Lower leg skin (tissue), 4 donors: ENCODE results near the gene TLCD4. TPM values are rescaled to one million over a fixed set of nuclear protein-coding genes. Genes with fewer than 3 reads are reported as not detected.

ENCODE experiments used
- DNase-seq, 2 donors: peaks; one replicate each; pipeline ENCODE4 v3.0.0-alpha.2; 2019; ENCODE audit warnings: low spot score in 2 of 2
- H3K4me3 ChIP-seq: fragments of 200-600 bp; sonication (generic); 2 replicates; pipeline ENCODE4 v1.5.1; 2017; ENCODE audit warnings: mild to moderate bottlenecking, low read depth; ENCODE audit not compliant: poor library complexity, severe bottlenecking
- POLR2A ChIP-seq, 2 donors: fragments of 450-650 bp; IDR thresholded peaks; one replicate each; pipeline ENCODE4 v1.6.1; 2016 to 2017; ENCODE audit warnings: antibody characterized with exemption in 2 of 2, mild to moderate bottlenecking in 1 of 2, moderate library complexity in 1 of 2
- WGBS, 2 donors: methylation state at CpG; one replicate each; pipeline ENCODE4 v1.1.5; 2018; 5-methylcytosine and 5-hydroxymethylcytosine counted together
- intact Hi-C: fragments of 100-400 bp; cut with DNase I; formaldehyde crosslinking; loops from one replicate; pipeline ENCODE4 v1.15.0; 2023; ENCODE audit warnings: low total_unique reads
- total RNA-seq, 4 donors: library from RNA; depleted of rRNA; stranded (reverse); fragments of >200 nt; gene quantifications; one replicate each; pipeline ENCODE4 v1.1.0, GENCODE V29; 2016
- TF ChIP-seq, protein P1 (sequence below), 3 donors: fragments of 450-650 bp; IDR thresholded peaks; one replicate each; pipeline ENCODE4 v1.5.1; 2016; ENCODE audit warnings: antibody characterized with exemption in 3 of 3, mild to moderate bottlenecking in 3 of 3, moderate library complexity in 2 of 3

TLCD4 gene
- total RNA-seq, 4 donors from 2014 or later = 2.9 to 9.0 (median 4.9) TPM

DNA sequence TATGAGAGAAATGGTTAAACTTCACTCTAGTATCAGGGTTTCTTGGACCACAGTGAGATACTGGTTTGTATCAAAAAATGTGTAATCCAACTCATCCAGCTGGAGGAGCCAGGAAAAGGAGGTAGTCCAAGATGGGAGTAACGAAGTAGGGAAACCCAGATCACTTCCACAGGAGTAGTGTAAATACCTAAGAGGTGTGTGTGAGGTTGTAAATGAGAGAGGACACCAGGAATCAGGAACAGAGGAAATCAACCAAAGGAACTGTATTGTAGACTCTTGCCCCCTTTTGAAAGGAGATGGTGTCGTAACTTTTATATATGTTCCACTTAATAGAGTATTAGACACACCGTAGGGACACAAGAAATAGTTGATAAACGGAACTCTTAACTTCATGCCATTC lies 19.7 kb upstream of the TLCD4 start:
- intact Hi-C loops = no loop called here
- DNase-seq = no peak
- TF ChIP-seq, protein P1, sequence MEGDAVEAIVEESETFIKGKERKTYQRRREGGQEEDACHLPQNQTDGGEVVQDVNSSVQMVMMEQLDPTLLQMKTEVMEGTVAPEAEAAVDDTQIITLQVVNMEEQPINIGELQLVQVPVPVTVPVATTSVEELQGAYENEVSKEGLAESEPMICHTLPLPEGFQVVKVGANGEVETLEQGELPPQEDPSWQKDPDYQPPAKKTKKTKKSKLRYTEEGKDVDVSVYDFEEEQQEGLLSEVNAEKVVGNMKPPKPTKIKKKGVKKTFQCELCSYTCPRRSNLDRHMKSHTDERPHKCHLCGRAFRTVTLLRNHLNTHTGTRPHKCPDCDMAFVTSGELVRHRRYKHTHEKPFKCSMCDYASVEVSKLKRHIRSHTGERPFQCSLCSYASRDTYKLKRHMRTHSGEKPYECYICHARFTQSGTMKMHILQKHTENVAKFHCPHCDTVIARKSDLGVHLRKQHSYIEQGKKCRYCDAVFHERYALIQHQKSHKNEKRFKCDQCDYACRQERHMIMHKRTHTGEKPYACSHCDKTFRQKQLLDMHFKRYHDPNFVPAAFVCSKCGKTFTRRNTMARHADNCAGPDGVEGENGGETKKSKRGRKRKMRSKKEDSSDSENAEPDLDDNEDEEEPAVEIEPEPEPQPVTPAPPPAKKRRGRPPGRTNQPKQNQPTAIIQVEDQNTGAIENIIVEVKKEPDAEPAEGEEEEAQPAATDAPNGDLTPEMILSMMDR (IDR thresholded peaks at IDR 0.05) = no peak
- no peak for TF ChIP-seq POLR2A (IDR thresholded peaks at IDR 0.05)
- 86 to 91% methylated on average over 4 of the region's 4 CpGs for WGBS, 2 donors
- no peak overlapping the region for H3K4me3 ChIP-seq

DNA sequence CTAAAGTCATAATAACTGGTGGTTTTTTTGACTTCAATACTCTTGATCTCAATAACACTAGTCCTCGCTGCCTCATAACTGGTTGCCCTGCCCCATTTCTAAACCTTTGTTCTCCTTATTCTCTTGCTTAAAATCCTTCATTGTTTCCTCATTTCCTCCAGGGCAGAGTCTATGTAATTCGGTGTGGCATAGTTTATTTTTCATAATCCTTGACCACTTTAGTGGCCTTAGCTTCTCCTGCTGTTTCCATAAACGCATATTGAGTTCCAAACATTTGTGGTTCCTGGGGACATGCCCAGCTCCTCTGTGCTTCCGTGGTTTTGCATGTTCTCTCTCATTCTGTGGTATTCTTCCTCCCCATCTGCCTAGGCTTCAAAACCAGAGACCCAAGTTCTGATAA lies 19.0 kb upstream of the TLCD4 start:
- TF ChIP-seq, protein P1 (IDR thresholded peaks at IDR 0.05) = no peak
- TF ChIP-seq POLR2A (IDR thresholded peaks at IDR 0.05) = no peak
- no peak overlapping the region for H3K4me3 ChIP-seq
- DNase-seq = no peak
- 59 to 67% methylated on average over 4 of the region's 4 CpGs for WGBS, 2 donors
- intact Hi-C loops = no loop called here

DNA sequence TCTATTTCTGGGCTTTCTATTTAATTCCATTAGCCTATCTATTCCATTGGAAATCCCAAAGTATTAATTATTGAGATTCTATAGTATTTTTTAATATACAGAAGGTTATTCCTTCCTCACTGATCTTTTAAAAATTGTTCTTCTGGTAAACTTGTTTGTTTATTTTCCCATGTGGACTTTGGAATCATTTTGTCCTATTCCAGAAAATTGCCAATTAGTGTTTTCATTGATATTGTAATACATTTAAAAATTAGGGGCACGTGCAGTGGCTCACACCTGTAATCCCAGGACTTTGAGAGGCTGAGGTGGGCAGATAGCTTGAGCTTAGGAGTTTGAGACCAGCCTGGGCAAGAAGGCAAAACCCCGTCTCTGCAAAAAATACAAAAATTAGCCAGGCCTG lies 8.4 kb upstream of the TLCD4 start:
- intact Hi-C loops = no loop called here
- TF ChIP-seq, protein P1 (IDR thresholded peaks at IDR 0.05) = no peak
- TF ChIP-seq POLR2A (IDR thresholded peaks at IDR 0.05) = no peak
- WGBS, 2 donors = 98% methylated on average over 2 of the region's 2 CpGs
- DNase-seq = no peak
- H3K4me3 ChIP-seq = no peak overlapping the region

DNA sequence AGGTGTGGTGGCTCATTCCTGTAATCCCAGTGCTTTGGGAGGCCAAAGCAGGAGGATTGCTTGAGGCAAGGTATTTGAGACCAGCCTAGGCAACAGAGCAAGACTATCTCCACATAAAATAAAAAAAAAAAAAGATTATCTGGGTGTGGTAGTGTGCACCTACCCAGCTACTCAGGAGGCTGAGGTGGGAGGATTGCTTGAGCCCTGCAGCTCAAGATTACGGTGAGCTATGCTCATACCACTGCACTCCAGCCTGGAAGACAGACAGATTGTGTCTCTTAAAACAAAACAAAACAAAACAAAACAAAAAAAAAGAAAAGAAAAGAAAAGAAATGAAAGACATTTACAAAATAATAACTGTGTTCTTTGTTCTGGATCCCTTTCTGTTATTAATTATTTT lies 6.1 kb upstream of the TLCD4 start:
- no peak overlapping the region for H3K4me3 ChIP-seq
- WGBS, 2 donors = 75 to 76% methylated on average over 1 of the region's 1 CpG
- DNase-seq = no peak
- intact Hi-C loops = no loop called here
- TF ChIP-seq, protein P1 (IDR thresholded peaks at IDR 0.05) = no peak
- no peak for TF ChIP-seq POLR2A (IDR thresholded peaks at IDR 0.05)

DNA sequence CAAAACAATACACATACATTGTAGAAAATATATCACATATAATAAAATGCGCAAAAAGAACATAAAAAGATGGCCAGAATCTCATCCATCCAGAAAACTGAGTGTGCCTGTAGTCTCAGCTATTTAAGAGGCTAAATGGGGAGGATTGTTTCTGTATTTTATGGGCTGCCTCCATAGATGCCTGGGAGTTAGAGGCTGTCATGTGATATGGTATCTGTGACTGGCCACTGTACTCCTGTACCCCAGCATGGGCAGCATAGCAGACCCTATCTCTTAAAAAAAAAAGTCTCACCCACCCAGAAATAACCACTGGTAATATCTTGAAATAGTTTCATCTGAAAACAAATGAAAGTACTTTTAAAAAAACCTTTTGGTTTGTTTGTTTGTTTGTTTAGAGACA lies 3.5 kb upstream of the TLCD4 start:
- DNase-seq = no peak
- 93 to 100% methylated on average over 1 of the region's 1 CpG for WGBS, 2 donors
- intact Hi-C loops = no loop called here
- TF ChIP-seq, protein P1 (IDR thresholded peaks at IDR 0.05) = no peak
- no peak for TF ChIP-seq POLR2A (IDR thresholded peaks at IDR 0.05)
- H3K4me3 ChIP-seq = no peak overlapping the region

DNA sequence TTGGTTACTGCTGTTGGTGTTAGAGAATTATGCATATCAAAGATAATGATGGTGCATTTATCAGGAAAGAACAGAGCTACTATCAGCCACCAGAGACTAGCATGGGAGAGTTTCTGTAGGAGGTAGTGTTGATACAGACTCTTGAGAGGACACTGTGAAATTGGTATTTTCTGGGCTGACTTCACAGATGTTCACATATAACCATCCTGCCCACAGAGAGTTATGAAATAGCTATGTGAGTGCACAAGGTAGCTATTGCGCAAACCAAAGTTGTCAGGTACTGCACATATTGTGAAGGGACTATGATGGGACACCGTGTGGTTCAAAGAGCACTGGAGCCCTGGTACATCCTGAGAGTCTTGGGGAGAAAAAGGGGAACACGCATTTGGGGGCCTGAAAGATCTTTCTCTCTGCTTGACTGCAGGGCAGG lies 1.4 kb upstream of the TLCD4 start:
- TF ChIP-seq POLR2A (IDR thresholded peaks at IDR 0.05) = no peak
- TF ChIP-seq, protein P1 (IDR thresholded peaks at IDR 0.05) = no peak
- intact Hi-C loops = no loop called here
- 87 to 88% methylated on average over 3 of the region's 3 CpGs for WGBS, 2 donors
- no peak for DNase-seq
- H3K4me3 ChIP-seq = no peak overlapping the region
